ENCODE results near the gene PRKD1. TPM values are rescaled to one million over a fixed set of nuclear protein-coding genes. Genes with fewer than 3 reads are reported as not detected.

The PRKD1 gene
- total RNA-seq, 1 donor from 2014 or later: 13.5 TPM

DNA sequence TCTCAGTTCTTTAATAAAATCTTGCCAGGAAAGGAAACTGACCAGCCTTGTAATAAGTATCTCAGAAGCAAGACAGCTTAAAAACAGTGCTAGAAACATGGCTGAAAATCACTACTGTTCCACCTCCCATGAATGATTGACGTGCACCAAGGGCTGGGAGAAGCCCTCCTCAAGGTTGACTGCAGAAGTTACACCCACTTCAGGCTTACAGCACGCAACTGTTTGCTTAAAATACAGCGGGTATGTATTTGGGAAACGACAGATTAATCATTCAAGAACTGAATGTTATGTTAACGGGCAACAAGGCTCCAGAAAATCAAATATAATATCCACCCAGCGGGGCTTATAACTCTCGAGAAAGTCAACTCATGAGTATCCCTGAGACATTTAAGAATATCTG is 22.1 kb downstream of the PRKD1 start:
- Mint-ChIP-seq H3K4me1 (no peaks in the 10 kb centered on the region), H3K27me3 (ENCODE audit: low read depth) (no peaks in the 10 kb centered on the region), H3K4me3 (no peak overlapping the region), H3K36me3 (ENCODE audit: low read depth) (peaks cover 5% of the 10 kb centered on the region), H3K27ac (ENCODE audit: unreplicated experiment) (no peak overlapping the region), H3K9me3 (peaks cover 2% of the 10 kb centered on the region)
- no peak for DNase-seq (ENCODE audit: low read depth, low spot score)
- TF ChIP-seq, protein P1, sequence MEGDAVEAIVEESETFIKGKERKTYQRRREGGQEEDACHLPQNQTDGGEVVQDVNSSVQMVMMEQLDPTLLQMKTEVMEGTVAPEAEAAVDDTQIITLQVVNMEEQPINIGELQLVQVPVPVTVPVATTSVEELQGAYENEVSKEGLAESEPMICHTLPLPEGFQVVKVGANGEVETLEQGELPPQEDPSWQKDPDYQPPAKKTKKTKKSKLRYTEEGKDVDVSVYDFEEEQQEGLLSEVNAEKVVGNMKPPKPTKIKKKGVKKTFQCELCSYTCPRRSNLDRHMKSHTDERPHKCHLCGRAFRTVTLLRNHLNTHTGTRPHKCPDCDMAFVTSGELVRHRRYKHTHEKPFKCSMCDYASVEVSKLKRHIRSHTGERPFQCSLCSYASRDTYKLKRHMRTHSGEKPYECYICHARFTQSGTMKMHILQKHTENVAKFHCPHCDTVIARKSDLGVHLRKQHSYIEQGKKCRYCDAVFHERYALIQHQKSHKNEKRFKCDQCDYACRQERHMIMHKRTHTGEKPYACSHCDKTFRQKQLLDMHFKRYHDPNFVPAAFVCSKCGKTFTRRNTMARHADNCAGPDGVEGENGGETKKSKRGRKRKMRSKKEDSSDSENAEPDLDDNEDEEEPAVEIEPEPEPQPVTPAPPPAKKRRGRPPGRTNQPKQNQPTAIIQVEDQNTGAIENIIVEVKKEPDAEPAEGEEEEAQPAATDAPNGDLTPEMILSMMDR (conservative IDR thresholded peaks at IDR 0.05): no peak

DNA sequence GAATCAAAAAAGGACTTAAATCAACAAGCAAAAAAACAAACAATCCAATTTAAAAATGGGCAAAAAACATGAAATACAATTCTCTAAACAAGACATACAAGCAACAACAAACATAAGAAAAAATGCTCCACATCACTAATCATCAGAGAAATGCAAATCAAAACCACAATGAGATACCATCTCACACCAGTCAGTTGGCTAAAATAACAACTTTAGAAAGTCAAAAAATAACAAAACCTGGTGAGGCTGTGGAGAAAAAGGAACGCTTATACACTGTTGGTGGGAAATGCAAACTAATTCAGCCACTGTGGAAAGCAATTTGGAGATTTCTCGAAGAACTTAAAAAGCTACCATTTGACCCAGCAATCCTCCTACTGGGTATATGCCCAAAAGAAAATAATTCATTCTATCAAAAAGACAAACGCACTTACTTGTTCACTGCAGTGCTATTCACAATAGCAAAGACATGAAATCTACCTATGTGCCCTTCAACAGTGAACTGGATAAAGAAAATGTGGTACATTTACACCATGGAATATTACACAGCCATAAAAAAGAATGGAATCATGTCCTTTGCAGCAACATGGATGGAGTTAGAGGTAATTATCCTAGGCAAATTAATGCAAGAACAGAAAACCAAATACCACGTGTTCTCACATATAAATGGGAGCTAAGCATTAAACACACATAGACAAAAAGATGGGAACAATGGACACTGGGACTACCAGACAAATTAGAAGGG is 26.9 kb downstream of the PRKD1 start:
- TF ChIP-seq, protein P1 (conservative IDR thresholded peaks at IDR 0.05): no peak
- Mint-ChIP-seq H3K4me1 (no peaks in the 10 kb centered on the region), H3K27me3 (ENCODE audit: low read depth) (no peaks in the 10 kb centered on the region), H3K9me3 (peaks cover 2% of the 10 kb centered on the region), H3K36me3 (ENCODE audit: low read depth) (no peaks in the 10 kb centered on the region), H3K4me3 (no peak overlapping the region), H3K27ac (ENCODE audit: unreplicated experiment) (no peak overlapping the region)
- DNase-seq (ENCODE audit: low read depth, low spot score): no peak

DNA sequence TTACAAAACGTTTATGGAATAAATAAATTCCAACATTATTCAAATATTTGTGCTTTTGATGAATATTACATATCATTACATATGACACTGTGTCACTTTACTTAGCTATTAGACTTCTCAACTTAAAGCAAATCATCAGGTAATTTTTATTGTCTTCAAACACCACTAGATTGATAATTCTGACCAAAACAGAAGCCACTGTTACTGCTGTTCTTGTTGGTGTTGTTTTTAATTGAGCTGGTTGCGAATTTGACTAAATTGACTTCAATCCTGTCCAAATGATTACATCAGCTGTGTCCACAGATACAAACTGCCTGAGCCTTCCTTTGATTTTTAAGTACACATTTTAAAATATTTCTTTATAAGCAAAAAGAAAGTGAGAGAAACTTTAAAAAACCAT is 29.2 kb downstream of the PRKD1 start:
- TF ChIP-seq, protein P1 (conservative IDR thresholded peaks at IDR 0.05): no peak
- Mint-ChIP-seq H3K27ac (ENCODE audit: unreplicated experiment) (no peak overlapping the region), H3K9me3 (peaks cover 2% of the 10 kb centered on the region)

DNA sequence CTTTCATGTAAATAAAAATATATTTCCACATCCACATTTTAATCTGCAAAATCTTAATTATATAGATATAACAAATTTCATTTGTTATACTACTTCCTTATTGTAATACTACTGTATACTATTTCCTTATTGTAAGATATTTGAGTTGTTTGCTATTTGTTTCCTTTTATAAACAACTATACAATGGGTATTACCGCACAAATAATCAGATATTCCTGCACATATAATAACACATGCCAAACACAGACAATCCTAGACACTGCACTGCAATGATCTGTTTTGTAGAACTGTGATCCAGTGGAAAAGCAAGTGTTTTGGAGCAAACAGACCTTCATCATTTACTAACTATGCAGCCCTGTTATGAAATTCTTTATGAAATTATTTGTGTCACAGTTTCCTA is 30.5 kb downstream of the PRKD1 start:
- TF ChIP-seq, protein P1 (conservative IDR thresholded peaks at IDR 0.05): no peak
- Mint-ChIP-seq H3K4me3 (no peak overlapping the region), H3K4me1 (peaks cover 4% of the 10 kb centered on the region), H3K27me3 (ENCODE audit: low read depth) (no peaks in the 10 kb centered on the region), H3K9me3 (peaks cover 2% of the 10 kb centered on the region), H3K36me3 (ENCODE audit: low read depth) (no peaks in the 10 kb centered on the region), H3K27ac (ENCODE audit: unreplicated experiment) (no peak overlapping the region)
- no peak for DNase-seq (ENCODE audit: low read depth, low spot score)

More for the DNA sequence above, 29.2 kb downstream of the PRKD1 start:
- no peak for DNase-seq (ENCODE audit: low read depth, low spot score)
- Mint-ChIP-seq H3K27me3 (ENCODE audit: low read depth) (no peaks in the 10 kb centered on the region), H3K4me1 (peaks cover 4% of the 10 kb centered on the region), H3K4me3 (no peak overlapping the region), H3K36me3 (ENCODE audit: low read depth) (no peaks in the 10 kb centered on the region)

DNA sequence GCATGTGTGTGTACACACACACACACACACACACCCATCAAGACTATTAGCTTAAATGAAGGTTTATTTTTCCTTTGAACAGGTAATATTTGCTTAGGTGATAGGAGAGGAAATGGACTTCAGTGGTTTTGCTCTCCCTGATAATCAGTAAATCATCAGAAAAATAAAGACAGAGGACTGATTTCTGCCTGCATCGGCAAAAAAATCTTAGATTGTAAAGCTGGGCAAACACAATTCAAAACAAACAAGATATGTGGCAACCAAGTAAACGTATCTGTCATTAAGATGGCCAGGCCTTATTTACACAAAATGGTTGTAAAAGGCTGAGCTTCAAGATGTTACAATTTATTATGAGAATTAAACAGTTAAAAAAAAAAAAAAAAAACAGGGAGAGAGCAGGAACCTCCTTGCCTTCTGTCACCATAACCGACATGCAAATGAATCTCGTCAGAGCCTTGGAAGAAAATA is 31.3 kb downstream of the PRKD1 start:
- no peak for DNase-seq (ENCODE audit: low read depth, low spot score)
- peaks cover 2% of the 10 kb centered on the region for H3K9me3 Mint-ChIP-seq
- no peak overlapping the region for H3K27ac Mint-ChIP-seq (ENCODE audit: unreplicated experiment)
- no peak overlapping the region for H3K4me3 Mint-ChIP-seq
- no peaks in the 10 kb centered on the region for H3K36me3 Mint-ChIP-seq (ENCODE audit: low read depth)
- TF ChIP-seq, protein P1 (conservative IDR thresholded peaks at IDR 0.05): no peak
- H3K4me1 Mint-ChIP-seq: peaks cover 4% of the 10 kb centered on the region
- no peaks in the 10 kb centered on the region for H3K27me3 Mint-ChIP-seq (ENCODE audit: low read depth)

All from neural crest cell (in vitro differentiated cells).